AG09319 (cell line): ENCODE results near the gene FMNL2.

Source experiments
- DNase-seq: peaks from one replicate; pipeline ENCODE4 v3.0.0-alpha.2; 2010; ENCODE audit warnings: low read depth; ENCODE audit errors: extremely low read depth
- CTCF ChIP-seq: IDR thresholded peaks from 2 replicates; pipeline ENCODE4 v1.5.1; 2011; ENCODE audit warnings: low read depth, mild to moderate bottlenecking, inconsistent platforms, low read length, moderate library complexity

The FMNL2 gene

DNA sequence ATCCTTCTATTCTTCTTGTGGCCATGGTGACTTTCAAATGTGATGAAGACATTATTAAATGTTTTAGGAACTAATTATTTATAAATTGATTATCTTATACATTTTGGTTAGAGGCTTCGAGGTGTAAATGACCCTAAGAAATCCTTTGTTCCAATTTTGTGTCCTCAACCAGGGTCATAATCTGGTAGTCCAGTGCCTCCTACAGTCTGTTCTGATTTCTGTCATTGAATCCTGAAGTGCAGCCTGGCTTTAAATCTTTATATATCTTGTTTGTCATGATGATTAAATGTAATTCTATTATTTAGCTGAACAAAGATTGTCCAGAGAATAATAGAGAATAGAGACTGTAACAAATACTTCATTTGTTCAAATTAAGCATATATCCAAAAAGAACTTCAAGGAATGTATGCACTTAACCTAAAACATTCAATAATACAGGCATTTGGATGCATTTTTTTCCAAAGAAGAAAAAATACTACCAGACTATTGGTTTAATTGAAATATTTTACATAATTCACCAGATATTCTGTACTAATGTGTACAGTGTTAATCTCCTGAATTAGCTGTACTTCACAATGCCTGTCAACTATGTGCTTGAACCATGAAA lies 292.5 kb downstream of the FMNL2 start:
- TF ChIP-seq CTCF = peak; percentile 66
- no peak for DNase-seq

GRCh38 chr2:152629202-152629601 lies 294.2 kb downstream of the FMNL2 start:
- TF ChIP-seq CTCF = no peak
- no peak for DNase-seq

- no peak for DNase-seq
- no peak for TF ChIP-seq CTCF
Observed at GRCh38 chr2:152630466-152630865, 295.5 kb downstream of the FMNL2 start.

- no peak for DNase-seq
- TF ChIP-seq CTCF = no peak
Observed at GRCh38 chr2:152632736-152633135, 297.8 kb downstream of the FMNL2 start.

DNA sequence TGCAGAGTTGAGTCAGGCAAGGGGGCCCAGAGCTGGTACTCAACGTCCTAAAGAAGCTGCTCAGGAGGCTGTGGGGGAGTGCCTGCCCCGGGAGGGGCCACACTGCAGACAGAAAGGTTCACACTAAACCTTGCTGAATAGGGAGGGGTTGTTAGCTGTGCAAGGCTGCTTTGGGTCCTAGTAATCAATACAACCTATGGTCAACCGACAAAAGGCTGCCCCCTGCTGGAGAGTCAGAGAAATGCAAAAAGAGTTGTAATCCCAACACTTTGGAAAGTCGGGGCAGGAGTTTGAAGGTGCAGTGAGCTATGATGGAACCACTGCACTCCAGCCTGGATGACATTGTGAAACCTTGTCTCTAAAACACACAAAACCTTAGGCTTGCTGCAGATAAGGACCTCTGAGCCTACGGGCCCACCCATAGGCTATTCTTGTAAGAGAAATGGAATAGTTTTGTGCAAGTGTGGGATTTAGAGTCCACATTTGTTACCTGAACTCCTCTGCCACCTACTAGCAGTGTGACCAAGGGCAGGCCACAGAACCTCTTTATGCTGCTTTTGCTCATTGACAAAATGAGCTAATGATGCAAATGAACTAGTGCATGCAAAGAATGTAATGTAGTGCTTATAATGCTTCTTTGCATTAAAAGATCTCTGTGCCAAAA lies 300.8 kb downstream of the FMNL2 start:
- TF ChIP-seq CTCF = peak; percentile 75
- no peak for DNase-seq

GRCh38 chr2:152637251-152637650 lies 302.3 kb downstream of the FMNL2 start:
- no peak for TF ChIP-seq CTCF
- DNase-seq = no peak

- no peak for TF ChIP-seq CTCF
- no peak for DNase-seq
Observed at GRCh38 chr2:152638056-152638455, 303.1 kb downstream of the FMNL2 start.
